ENCODE measurements around the gene INO80D.
"Not testable (repeated sequence)": the region's sequence is repeated elsewhere in the genome, so short reads cannot be mapped to it uniquely, and the experiment has no call there.

DNA sequence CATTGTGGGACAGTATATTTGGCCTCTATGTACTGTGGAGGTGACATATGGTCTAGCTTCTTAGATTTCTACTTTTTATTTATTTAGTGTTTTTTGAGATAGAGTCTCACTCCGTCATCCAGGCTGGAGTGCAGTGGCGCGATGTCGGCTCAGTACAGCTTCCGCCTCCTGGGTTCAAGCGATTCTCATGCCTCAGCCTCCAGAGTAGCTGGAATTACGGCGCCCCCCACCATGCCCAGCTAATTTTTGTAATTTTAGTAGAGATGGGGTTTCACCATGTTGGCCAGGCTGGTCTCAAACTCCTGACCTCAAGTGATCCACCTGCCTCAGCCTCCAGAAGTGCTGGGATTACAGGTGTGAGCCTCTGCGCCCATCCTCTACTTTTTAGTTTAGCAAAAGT, 99.6 kb downstream of the INO80D start:
- TF ChIP-seq, protein P1, sequence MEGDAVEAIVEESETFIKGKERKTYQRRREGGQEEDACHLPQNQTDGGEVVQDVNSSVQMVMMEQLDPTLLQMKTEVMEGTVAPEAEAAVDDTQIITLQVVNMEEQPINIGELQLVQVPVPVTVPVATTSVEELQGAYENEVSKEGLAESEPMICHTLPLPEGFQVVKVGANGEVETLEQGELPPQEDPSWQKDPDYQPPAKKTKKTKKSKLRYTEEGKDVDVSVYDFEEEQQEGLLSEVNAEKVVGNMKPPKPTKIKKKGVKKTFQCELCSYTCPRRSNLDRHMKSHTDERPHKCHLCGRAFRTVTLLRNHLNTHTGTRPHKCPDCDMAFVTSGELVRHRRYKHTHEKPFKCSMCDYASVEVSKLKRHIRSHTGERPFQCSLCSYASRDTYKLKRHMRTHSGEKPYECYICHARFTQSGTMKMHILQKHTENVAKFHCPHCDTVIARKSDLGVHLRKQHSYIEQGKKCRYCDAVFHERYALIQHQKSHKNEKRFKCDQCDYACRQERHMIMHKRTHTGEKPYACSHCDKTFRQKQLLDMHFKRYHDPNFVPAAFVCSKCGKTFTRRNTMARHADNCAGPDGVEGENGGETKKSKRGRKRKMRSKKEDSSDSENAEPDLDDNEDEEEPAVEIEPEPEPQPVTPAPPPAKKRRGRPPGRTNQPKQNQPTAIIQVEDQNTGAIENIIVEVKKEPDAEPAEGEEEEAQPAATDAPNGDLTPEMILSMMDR (IDR thresholded peaks at IDR 0.05) = not testable (repeated sequence)
- not testable (repeated sequence) for TF ChIP-seq POLR2AphosphoS5 (IDR thresholded peaks at IDR 0.05)
